Measurements from ENCODE around the gene RPL37A.

RPL37A gene

DNA sequence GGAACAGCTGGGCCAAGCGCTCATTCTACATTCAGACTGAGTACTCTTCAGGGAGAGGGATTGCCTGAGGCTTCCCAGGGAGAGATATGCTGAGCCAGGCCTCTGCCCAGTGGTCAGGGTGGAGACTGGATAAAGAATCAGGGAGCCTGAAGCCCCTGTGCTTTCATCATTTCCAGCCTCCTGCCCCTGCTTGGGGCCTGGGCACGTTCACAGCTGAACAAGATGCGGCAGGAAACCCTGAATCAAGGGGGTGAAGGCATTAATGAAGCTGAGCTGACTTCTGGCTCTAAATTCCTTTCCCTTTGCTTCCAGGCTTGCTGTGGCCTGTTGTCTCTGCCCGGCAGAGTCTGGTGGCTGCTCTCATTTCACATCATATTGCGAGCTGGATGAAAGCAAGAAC is 35.0 kb downstream of the RPL37A start:
- no peak overlapping the region for H2AFZ ChIP-seq (ENCODE audit: low read depth, low read length)
- no peaks in the 10 kb centered on the region for H3K27me3 ChIP-seq (ENCODE audit: insufficient read depth, low read length)
- H3K4me3 ChIP-seq (ENCODE audit: low read length), result no peak overlapping the region
- peaks cover 16% of the 10 kb centered on the region for H3K4me1 ChIP-seq (ENCODE audit: insufficient read depth, low read length)
- no peaks in the 10 kb centered on the region for H3K9me3 ChIP-seq (ENCODE audit: low read length)
- no peaks in the 10 kb centered on the region for H3K36me3 ChIP-seq (ENCODE audit: insufficient read depth, low read length)

DNA sequence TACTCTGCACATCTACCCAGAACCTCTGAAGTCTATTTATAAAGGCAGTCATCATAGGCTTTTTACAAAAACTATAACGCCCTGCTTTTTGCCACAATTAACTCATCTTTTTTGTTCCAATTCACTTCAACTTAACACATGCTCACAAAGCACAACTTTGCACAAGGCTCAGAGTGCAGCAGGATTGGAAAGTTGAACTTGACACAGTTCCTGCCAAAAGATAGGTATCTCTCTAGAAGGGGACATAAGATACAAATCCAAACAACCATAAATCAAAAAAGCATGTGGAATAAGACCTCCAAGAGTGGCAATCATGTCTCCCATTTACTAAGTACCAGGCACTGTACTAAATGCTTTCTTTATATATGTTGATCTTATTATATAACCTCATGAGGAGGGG is 36.2 kb downstream of the RPL37A start:
- peaks cover 16% of the 10 kb centered on the region for H3K4me1 ChIP-seq (ENCODE audit: insufficient read depth, low read length)
- no peak overlapping the region for H3K4me3 ChIP-seq (ENCODE audit: low read length)
- H3K9me3 ChIP-seq (ENCODE audit: low read length), result no peaks in the 10 kb centered on the region
- H3K36me3 ChIP-seq (ENCODE audit: insufficient read depth, low read length), result no peaks in the 10 kb centered on the region
- no peaks in the 10 kb centered on the region for H3K27me3 ChIP-seq (ENCODE audit: insufficient read depth, low read length)
- no peak overlapping the region for H2AFZ ChIP-seq (ENCODE audit: low read depth, low read length)

DNA sequence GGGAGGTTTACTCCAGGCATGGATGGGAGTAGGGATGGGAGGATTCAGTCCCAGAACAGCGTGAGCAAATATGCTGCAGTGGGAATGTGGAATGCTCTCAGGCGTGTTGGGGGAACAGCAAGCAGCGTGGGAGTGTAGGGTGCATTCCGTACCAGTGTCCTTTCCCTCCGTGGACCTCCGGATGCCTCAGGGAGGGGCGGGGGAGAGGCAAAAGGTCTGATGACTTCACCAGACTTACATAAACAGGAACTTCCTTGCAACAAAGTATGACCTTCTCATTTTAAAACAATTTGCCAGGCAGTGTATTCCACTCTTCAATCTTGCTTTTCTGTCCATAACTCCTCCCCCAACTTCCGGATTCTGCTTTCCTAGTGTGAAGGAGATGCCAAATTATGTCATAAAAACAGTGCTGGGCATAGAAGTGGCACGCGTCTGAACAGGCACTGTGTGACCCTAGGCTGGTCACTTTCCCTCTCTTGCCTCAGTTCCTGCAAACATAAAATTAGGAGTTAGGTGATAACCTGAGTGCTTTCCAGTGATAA is 36.9 kb downstream of the RPL37A start:
- Histone ChIP-seq H2AFZ (ENCODE audit: low read depth, low read length) (no peak overlapping the region), H3K4me1 (ENCODE audit: insufficient read depth, low read length) (peaks cover 16% of the 10 kb centered on the region), H3K27me3 (ENCODE audit: insufficient read depth, low read length) (no peaks in the 10 kb centered on the region), H3K4me3 (ENCODE audit: low read length) (no peak overlapping the region), H3K9me3 (ENCODE audit: low read length) (no peaks in the 10 kb centered on the region), H3K36me3 (ENCODE audit: insufficient read depth, low read length) (no peaks in the 10 kb centered on the region)

DNA sequence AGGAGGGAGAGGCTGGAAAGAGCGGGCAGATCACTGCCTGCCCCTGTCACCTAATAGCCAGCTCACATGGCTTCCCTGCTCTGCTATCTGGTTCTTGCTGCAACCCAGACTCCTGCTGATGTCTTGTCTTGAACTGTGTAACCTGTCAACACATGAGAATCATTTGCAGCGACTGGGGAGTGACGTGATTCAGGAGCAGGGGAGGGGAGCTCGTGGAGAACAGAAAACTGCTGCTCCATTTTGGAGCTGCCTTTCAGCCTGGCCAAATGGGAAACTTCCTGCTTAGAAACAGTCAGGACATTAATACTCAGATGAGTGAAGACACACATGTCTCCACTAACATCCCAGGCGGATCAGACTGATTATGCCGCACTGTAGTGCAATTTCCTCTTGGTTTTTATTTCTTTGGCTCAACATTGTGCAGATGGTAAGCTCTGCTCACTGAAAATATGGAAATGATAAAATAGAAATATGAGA is 38.1 kb downstream of the RPL37A start:
- Histone ChIP-seq H3K4me3 (ENCODE audit: low read length) (no peak overlapping the region), H3K9me3 (ENCODE audit: low read length) (no peaks in the 10 kb centered on the region), H3K4me1 (ENCODE audit: insufficient read depth, low read length) (peaks cover 16% of the 10 kb centered on the region), H3K27me3 (ENCODE audit: insufficient read depth, low read length) (no peaks in the 10 kb centered on the region), H2AFZ (ENCODE audit: low read depth, low read length) (no peak overlapping the region), H3K36me3 (ENCODE audit: insufficient read depth, low read length) (no peaks in the 10 kb centered on the region)

DNA sequence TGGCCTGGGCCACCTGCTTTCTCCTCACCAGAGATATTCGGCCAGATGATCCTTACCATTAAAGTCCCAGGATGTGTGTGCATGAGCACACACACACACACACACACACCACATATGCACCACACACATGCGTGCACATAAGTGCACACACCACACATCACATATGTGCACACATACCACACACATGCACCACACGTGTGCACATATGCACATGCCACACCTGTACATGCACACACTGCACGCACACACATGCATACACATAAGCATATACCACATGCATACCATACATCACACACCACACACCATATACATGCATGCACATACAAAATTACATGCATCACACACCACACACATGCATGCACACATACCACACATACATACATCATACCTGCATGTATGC is 38.7 kb downstream of the RPL37A start:
- Histone ChIP-seq H3K27me3 (ENCODE audit: insufficient read depth, low read length) (no peaks in the 10 kb centered on the region), H3K9me3 (ENCODE audit: low read length) (no peaks in the 10 kb centered on the region), H3K4me3 (ENCODE audit: low read length) (no peak overlapping the region)

DNA sequence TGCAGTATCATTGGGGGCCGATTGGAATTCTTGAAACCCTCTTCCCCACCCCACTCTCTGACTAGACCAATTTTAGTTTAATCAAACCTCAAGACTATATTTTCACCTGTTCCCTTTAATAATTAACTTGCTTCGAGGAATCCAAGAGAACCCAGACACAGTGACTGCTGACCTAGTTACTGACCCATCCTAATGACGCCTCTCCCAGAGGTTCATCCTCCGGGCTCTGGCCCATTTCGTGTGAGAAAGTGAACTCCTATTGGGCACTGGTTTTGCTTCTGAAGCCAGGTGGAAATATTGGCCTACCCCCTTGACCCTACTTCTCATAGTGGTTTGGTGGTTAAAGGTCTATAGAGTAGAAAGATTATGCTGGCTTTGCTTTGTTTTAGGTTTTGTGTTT is 39.9 kb downstream of the RPL37A start:
- Histone ChIP-seq H3K36me3 (ENCODE audit: insufficient read depth, low read length) (no peaks in the 10 kb centered on the region), H2AFZ (ENCODE audit: low read depth, low read length) (no peak overlapping the region), H3K9me3 (ENCODE audit: low read length) (no peaks in the 10 kb centered on the region), H3K4me3 (ENCODE audit: low read length) (no peak overlapping the region), H3K27me3 (ENCODE audit: insufficient read depth, low read length) (no peaks in the 10 kb centered on the region), H3K4me1 (ENCODE audit: insufficient read depth, low read length) (peaks cover 16% of the 10 kb centered on the region)

More for the DNA sequence above, 38.7 kb downstream of the RPL37A start:
- Histone ChIP-seq H3K4me1 (ENCODE audit: insufficient read depth, low read length) (peaks cover 16% of the 10 kb centered on the region), H3K36me3 (ENCODE audit: insufficient read depth, low read length) (no peaks in the 10 kb centered on the region), H2AFZ (ENCODE audit: low read depth, low read length) (no peak overlapping the region)

DNA sequence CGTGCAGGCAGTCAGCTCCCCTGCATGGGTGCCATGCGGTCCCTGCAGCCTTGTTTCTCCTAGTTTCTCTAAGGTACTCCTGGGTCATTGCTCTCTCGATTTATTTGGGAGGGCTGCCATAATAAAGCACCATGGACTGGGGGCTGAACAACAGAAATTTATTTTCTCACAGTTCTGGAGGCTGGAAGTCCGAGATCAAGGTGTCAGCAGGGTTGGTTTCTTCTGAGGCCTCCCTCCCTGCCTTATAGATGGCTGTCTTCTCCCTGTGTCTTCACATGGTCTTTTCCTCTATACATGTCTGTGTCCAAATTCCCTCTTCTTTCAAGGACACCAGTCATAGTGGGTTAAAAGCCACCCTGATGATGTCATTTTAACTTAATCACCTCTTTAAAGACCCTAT is 40.5 kb downstream of the RPL37A start:
- H3K4me3 ChIP-seq (ENCODE audit: low read length), result no peak overlapping the region
- H3K27me3 ChIP-seq (ENCODE audit: insufficient read depth, low read length), result no peaks in the 10 kb centered on the region
- H2AFZ ChIP-seq (ENCODE audit: low read depth, low read length), result no peak overlapping the region
- H3K36me3 ChIP-seq (ENCODE audit: insufficient read depth, low read length), result no peaks in the 10 kb centered on the region
- no peaks in the 10 kb centered on the region for H3K9me3 ChIP-seq (ENCODE audit: low read length)
- peaks cover 11% of the 10 kb centered on the region for H3K4me1 ChIP-seq (ENCODE audit: insufficient read depth, low read length)

DNA sequence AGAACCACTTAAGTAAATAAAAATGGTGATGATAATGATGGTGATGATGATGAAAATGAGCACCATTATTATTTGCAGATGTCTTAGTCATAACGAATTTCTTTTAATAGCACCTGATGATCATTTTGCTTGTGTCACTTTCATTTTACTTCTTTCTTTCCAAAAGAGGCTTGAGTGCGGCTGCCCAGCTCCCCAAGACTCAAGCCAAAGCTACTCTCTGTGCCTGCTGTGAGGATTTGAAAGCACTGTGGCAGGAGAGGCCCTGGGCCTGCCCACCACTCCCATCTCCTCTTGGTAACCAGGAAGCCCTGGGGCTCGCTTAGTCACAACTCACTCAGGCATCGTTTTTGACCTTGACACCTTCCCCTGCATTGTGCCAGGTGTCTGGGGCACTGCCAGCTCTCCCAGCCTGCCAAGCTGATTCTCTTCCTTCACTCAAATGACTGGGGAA is 41.2 kb downstream of the RPL37A start:
- H3K27me3 ChIP-seq (ENCODE audit: insufficient read depth, low read length), result no peaks in the 10 kb centered on the region
- no peaks in the 10 kb centered on the region for H3K36me3 ChIP-seq (ENCODE audit: insufficient read depth, low read length)
- no peaks in the 10 kb centered on the region for H3K9me3 ChIP-seq (ENCODE audit: low read length)
- H3K4me1 ChIP-seq (ENCODE audit: insufficient read depth, low read length), result peaks cover 11% of the 10 kb centered on the region
- no peak overlapping the region for H3K4me3 ChIP-seq (ENCODE audit: low read length)
- no peak overlapping the region for H2AFZ ChIP-seq (ENCODE audit: low read depth, low read length)

DNA sequence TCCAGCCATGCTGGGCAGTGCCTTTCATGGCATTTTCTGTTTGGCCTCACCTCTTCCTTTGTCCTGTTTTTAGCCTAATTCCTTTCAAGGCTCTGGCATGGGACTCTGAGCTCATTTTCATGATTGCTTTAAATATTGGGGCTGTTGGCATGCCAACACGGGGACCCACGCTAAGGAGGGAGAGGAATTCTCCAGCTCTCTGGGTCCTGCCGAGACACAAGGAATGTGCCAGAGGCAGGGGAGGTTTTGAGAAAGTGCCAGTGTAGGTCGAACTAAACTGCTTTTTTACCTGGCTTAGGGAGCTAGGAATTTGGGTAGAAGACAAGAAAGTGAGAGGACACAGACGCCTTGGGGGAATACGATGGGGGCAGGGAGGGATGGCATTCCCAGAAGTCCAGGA is 42.3 kb downstream of the RPL37A start:
- no peaks in the 10 kb centered on the region for H3K9me3 ChIP-seq (ENCODE audit: low read length)
- no peak overlapping the region for H3K4me3 ChIP-seq (ENCODE audit: low read length)
- peaks cover 11% of the 10 kb centered on the region for H3K4me1 ChIP-seq (ENCODE audit: insufficient read depth, low read length)
- H2AFZ ChIP-seq (ENCODE audit: low read depth, low read length), result no peak overlapping the region
- H3K27me3 ChIP-seq (ENCODE audit: insufficient read depth, low read length), result no peaks in the 10 kb centered on the region
- no peaks in the 10 kb centered on the region for H3K36me3 ChIP-seq (ENCODE audit: insufficient read depth, low read length)

DNA sequence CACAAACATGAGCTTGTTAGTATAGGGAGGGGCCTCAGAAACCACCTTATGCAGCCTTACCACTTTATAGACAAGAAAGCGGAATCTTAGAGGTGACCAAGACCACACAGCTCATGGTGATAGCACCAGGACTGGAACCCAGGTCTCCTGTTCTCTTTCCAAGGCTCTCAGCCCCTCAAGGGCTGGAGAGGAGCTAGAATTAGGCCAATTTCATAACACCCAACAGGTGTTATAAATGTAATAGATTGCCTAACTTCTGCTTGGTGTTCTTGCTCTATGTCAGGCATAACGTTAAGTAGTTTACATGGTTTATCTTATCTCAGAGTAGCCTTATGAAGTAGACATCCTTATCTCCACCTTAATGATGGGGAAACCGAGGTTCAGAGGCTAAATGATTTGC is 42.9 kb downstream of the RPL37A start:
- H3K4me1 ChIP-seq (ENCODE audit: insufficient read depth, low read length), result peaks cover 9% of the 10 kb centered on the region
- H3K27me3 ChIP-seq (ENCODE audit: insufficient read depth, low read length), result no peaks in the 10 kb centered on the region
- no peaks in the 10 kb centered on the region for H3K9me3 ChIP-seq (ENCODE audit: low read length)
- H3K36me3 ChIP-seq (ENCODE audit: insufficient read depth, low read length), result no peaks in the 10 kb centered on the region
- no peak overlapping the region for H2AFZ ChIP-seq (ENCODE audit: low read depth, low read length)
- H3K4me3 ChIP-seq (ENCODE audit: low read length), result no peak overlapping the region

DNA sequence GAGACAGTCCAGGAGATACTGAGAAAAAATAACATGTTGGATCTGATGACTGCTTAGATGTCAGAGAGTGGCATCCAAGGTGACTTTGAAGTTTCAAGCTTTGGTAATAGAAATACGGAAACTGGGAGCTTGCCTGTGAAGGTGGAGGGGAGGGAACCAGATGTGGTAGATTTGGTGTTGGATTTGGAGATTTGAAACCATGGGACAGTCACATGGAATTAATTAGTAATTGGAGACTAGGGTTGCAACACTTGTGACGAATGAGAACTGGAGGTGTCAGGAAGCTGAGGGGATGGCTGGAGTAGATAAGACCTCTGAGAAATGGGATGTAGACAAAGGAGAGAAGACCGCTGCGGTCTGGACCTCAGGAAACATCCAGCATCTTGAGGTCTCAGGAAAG is 46.7 kb downstream of the RPL37A start:
- Histone ChIP-seq H2AFZ (ENCODE audit: low read depth, low read length) (no peak overlapping the region), H3K4me3 (ENCODE audit: low read length) (no peak overlapping the region), H3K4me1 (ENCODE audit: insufficient read depth, low read length) (peaks cover 3% of the 10 kb centered on the region), H3K36me3 (ENCODE audit: insufficient read depth, low read length) (no peaks in the 10 kb centered on the region), H3K27me3 (ENCODE audit: insufficient read depth, low read length) (peaks cover 4% of the 10 kb centered on the region), H3K9me3 (ENCODE audit: low read length) (no peaks in the 10 kb centered on the region)

DNA sequence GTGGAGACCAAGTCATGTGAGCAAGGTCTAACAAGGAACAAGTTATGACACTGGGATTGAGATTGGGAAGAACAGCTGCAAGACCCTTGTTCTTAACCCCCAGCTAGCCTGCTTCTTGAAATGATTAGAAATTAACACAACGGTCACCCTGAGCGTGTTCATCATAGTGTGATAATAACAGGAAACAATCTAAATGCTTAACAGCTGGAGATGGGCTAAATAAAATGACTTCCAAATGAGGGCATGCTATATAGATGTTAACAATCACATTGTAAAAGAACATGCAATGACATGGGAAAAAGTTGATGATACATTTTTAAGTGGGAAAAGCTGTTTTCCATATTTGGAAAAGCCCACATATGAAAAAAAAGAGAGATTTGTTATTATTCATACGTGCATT is 47.6 kb downstream of the RPL37A start:
- Histone ChIP-seq H3K9me3 (ENCODE audit: low read length) (no peaks in the 10 kb centered on the region), H3K36me3 (ENCODE audit: insufficient read depth, low read length) (no peaks in the 10 kb centered on the region), H3K27me3 (ENCODE audit: insufficient read depth, low read length) (peaks cover 4% of the 10 kb centered on the region), H3K4me1 (ENCODE audit: insufficient read depth, low read length) (peaks cover 4% of the 10 kb centered on the region), H2AFZ (ENCODE audit: low read depth, low read length) (no peak overlapping the region), H3K4me3 (ENCODE audit: low read length) (no peak overlapping the region)

DNA sequence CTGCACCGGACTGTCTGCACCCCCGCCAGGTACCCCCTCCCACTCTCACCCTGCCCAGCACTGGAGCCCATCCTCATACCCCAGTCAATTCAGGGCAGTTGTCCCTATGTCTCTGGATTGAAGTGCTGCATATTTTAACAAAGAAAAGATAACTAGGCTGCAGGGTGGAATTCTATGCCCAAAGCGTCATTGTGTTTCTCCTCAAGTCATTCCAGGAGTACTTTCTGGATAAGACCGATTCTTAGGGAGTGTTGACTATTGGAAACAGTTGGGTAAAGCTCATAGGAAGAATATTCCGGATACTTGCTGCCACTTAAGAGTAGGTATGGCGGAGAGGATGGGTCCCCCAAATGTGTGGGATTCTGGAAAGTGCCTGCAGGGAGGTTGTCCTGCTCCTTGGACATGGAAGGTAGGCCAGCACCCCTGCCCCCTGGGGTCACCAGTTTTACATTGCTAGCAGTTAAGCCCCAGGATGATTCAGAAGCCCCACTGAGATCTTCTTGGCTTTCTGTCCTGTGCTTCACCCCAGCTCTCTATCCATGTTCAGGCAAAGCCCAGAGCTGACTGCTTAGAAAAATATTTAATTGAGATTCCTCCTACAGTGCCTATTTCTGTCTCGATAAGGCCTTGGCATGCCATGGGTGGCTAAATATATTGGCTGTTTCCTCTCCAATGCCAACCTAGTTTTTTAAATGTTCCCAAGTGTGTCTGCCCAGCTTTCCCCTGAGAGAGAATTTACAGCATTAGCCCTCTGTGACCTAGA is 48.2 kb downstream of the RPL37A start:
- no peaks in the 10 kb centered on the region for H3K36me3 ChIP-seq (ENCODE audit: insufficient read depth, low read length)
- H3K27me3 ChIP-seq (ENCODE audit: insufficient read depth, low read length), result peaks cover 4% of the 10 kb centered on the region
- peaks cover 4% of the 10 kb centered on the region for H3K4me1 ChIP-seq (ENCODE audit: insufficient read depth, low read length)
- H2AFZ ChIP-seq (ENCODE audit: low read depth, low read length), result no peak overlapping the region
- H3K4me3 ChIP-seq (ENCODE audit: low read length), result no peak overlapping the region
- no peaks in the 10 kb centered on the region for H3K9me3 ChIP-seq (ENCODE audit: low read length)

All from neuron (in vitro differentiated cells).